HG03025 (cell line): ENCODE results near the gene CASR.
"Not testable (repeated sequence)": the region's sequence is repeated elsewhere in the genome, so short reads cannot be mapped to it uniquely, and the experiment has no call there.

ENCODE experiments used
- ATAC-seq: cut with Tn5 transposase; IDR thresholded peaks from one replicate; pipeline ENCODE4 v1.9.1; 2021; ENCODE audit warnings: mild to moderate bottlenecking, moderate library complexity; ENCODE audit not compliant: unreplicated experiment, low FRiP score

Gene CASR

DNA sequence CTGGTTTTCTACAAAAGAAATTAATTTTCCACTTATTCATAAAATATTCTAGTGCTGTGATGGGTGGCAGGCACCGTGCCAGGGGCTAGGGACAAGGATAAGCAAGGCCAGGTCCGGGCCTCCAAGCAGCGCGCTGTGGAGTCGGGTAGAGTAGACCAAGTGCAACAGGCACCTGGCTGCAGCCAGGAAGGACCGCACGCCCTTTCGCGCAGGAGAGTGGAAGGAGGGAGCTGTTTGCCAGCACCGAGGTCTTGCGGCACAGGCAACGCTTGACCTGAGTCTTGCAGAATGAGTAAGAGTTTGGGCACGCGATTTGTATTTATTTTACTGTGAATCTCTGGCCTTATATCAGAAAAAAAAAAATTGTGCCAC, at the start of gene CASR:
TSS of gene CASR (plus strand) at position 148 of the 372 bp plus-strand sequence. CDS start 70,522 bp downstream, outside the sequence.
- no peak for ATAC-seq

GRCh38 chr3:122146466-122146865, 37.0 kb upstream of the CASR start:
- ATAC-seq = peak; percentile 49

DNA sequence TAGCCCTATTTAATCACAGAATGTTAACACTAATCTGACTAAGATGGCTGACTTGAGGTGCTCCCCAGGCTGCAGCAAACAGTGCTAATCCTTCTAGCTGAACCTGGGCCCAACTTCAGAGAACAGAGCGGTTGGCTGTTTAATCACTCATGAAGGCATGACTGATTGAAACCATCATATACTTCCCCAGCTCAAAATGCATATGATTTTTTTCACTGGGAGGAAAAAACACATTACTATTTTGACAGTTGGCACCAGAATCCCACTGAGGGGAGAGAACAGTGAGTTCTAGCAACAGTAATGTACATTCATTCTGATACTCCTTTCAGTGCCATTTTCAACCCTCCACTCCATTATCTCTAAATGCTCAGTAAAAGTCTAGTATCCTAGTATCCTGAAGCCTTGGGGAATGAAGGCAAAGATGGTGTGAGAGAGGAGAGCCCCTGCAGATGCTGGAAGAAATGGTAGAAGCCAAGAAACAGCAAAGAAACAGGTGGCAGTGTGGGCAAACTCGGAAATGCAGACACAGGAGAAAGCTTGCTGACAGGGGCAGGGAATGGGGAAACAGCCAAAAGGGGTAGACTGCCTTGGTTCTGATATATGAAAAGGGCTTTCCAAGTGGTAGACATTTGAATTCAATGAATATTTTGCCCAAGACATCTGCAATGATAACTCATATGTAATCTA, 34.4 kb upstream of the CASR start:
- ATAC-seq = no peak

- ATAC-seq = no peak
These were observed 32.0 kb upstream of the CASR start for GRCh38 chr3:122151480-122151879.

GRCh38 chr3:122164983-122165382, 18.5 kb upstream of the CASR start:
- ATAC-seq = not testable (repeated sequence)

DNA sequence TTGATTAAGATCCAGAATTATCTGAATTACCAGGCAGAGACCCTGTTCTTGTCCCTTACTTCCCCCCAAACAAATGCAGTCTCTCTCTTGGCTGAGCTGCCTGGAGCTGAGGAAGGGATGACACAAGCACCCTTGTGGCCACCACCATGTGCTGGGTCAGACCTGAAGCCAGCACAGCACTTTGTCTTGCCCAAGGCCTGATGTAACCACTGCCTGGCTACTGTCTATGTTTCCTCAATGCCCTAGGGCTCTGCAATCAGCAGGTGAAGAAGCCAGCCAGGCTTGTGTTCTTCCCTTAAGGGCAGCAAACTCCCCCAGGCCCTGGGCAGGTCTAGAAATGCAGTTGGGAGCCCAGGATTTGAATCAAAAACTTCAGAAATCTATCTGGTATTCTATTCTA, 15.8 kb upstream of the CASR start:
- no peak for ATAC-seq

- ATAC-seq = no peak
These were observed 15.4 kb upstream of the CASR start for GRCh38 chr3:122168044-122168443.

- ATAC-seq = no peak
These were observed 13.6 kb upstream of the CASR start for GRCh38 chr3:122169911-122170310.

DNA sequence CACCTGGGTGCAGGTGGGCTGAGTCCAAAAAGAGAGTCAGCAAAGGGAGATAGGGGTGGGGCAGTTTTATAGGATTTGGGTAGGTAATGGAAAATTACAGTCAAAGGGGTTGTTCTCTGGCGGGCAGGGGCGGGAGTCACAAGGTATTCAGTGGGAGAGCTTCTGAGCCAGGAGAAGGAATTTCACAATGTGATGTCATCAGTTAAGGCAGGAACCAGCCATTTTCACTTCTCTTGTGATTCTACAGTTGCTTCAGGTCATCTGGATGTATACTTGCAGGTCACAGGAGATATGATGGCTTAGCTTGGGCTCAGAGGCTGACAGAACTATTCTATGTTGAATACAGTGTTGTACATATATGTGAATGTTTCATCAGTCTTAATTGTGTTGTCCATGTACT, 12.1 kb upstream of the CASR start:
- not testable (repeated sequence) for ATAC-seq

DNA sequence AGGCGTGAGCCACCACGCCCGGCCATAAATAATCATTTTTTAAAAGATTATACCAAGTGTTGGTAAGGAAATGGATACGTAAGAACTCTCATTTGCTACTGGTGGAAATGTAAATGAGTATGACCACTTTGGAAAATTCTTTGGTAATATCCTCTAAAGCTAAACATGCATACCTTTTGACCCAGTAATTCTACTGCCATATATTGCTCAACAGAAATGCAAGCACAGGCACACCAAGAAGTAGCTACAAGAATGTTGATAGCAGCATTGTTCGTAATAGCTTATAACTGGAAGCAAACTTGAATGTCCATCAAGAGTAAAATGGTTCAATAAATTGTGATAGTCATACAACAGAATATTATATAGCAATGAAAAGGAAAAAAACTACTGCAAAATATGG, 4.8 kb upstream of the CASR start:
- ATAC-seq = no peak

GRCh38 chr3:122183893-122184590, 574 bp downstream of the CASR start:
- no peak for ATAC-seq

DNA sequence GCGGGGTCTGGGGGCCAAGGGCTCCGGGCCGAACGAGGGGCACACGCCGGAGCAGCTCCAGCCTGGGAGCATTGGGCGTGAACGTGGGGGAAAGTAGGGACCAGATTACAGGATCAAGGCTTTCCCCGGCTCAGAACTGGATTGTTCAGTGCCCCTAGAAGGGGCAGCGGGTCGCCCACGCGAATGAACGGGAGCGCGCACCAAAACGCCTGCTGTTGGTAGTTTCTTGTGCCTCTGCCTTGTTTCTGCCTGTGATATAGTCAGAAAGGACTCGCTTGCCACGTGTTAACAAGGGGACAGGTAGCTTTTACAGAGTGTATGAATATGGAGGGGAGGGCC, 1.1 kb downstream of the CASR start:
- ATAC-seq = no peak

DNA sequence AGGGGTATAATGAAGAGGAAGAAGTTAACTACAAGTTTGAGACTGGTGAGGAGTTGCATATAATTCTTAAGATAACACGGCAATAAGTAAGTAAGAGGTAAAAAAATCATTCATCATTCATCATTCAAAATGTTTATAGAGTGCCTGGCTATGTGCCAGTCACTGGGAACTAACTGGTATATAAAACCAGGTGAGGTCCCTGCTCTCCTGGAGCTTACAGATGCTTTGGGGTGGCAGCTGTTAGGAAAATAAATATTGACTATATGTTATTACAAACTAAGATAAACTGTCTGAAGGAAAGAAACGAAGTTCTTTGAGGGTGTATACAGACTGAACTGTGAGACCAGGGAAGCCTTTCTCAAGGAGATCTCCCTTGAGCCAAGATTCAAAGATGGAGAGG, 2.9 kb downstream of the CASR start:
- ATAC-seq = no peak

GRCh38 chr3:122188737-122189136, 5.3 kb downstream of the CASR start:
- ATAC-seq = no peak

GRCh38 chr3:122189357-122189756, 5.9 kb downstream of the CASR start:
- ATAC-seq = no peak

GRCh38 chr3:122190525-122190924, 7.1 kb downstream of the CASR start:
- ATAC-seq = no peak

DNA sequence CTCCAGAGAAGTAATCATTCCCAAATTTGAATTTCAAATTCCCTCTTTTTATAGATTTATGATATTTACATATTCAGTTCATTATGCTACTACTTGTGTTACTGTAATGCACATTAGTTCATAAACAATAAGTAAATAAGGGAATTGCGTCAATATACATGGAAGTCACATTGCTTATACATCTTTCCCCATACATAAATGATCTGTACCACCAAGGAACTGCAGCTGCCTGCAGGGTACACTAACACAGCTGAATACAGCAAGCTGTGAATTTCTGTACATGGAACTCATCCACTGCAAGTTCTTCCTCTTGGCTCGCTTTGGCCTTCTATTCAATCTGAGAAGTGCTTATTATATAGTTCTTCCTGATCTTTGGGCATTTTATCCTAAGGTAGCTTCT, 15.5 kb downstream of the CASR start:
- ATAC-seq = no peak

- ATAC-seq = no peak
These were observed 16.1 kb downstream of the CASR start for GRCh38 chr3:122199552-122199951.

GRCh38 chr3:122200661-122201060, 17.2 kb downstream of the CASR start:
- no peak for ATAC-seq

- ATAC-seq = not testable (repeated sequence)
These were observed 18.0 kb downstream of the CASR start for GRCh38 chr3:122201476-122201875.

DNA sequence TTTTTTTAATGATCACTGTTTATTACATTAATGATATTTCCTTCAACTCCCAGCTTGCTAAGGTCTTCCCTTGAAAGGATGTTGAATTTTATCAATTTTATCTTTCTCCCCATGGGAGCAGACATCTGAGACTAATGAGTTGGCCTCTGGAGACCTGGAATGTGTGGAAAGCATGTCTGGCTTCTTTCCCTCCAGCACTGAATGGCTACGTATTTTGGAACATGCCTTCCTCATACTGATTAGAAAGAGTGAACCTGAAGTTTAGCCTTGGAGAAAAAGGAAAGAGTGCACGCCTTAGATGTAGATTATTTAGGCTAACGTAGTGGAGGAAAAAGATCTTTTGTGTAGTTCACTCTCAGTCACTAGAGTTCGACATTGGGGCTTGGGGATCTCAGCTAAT, 25.1 kb downstream of the CASR start:
- ATAC-seq = no peak

GRCh38 chr3:122213650-122214049, 30.2 kb downstream of the CASR start:
- ATAC-seq = no peak
